ENCODE data around the gene ATE1.

- no peak for TF ChIP-seq CTCF (IDR thresholded peaks at IDR 0.05)
- no peak for TF ChIP-seq POLR2A (IDR thresholded peaks at IDR 0.05)
- TF ChIP-seq POLR2AphosphoS5 (IDR thresholded peaks at IDR 0.05; ENCODE audit: insufficient read depth in 1 of 2, low read depth in 1 of 2), result no peak
These were observed 130.3 kb downstream of the ATE1 start for GRCh38 chr10:121797490-121797889.

Data from vagina (tissue), 2 donors.